ENCODE results near the gene GRAMD1C.

The GRAMD1C gene

DNA sequence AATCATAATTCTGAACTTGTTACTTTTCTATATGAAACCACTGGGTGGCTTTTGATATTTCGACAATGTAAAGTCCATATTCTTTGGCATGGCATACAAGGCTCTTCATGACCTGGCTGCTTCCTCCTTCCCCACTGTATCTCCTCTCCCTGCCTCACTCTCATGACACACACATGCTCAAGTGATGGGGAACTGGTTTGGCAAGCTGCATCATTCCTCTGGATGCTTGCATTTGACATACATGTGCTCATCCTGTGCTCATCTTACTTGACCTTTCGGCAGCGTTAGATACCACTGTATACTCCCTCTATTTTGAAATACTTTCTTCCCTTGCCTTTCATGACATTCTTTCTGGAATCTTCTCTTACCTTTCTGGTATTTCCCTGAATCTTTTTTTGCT, 57.4 kb downstream of the GRAMD1C start:
- H3K27ac ChIP-seq (ENCODE audit: insufficient read depth, low read depth, low read length, poor library complexity, severe bottlenecking): no peak overlapping the region
- WGBS, 2 experiments: 94 to 96% methylated on average over 3 of the region's 3 CpGs

GRCh38 chr3:113896930-113897329, 58.3 kb downstream of the GRAMD1C start:
- Histone ChIP-seq H3K9me3 (ENCODE audit: control insufficient read depth, low read length) (no peaks in the 10 kb centered on the region), H3K27me3 (ENCODE audit: control insufficient read depth, insufficient read depth, low read length, poor library complexity, severe bottlenecking) (no peaks in the 10 kb centered on the region), H3K4me3 (ENCODE audit: insufficient read depth, low read depth, low read length) (no peak overlapping the region), H3K27ac (ENCODE audit: insufficient read depth, low read depth, low read length, poor library complexity, severe bottlenecking) (no peak overlapping the region), H3K4me1 (ENCODE audit: control insufficient read depth, insufficient read depth, low read length) (no peaks in the 10 kb centered on the region), H3K36me3 (ENCODE audit: control insufficient read depth, insufficient read depth, low read length) (no peaks in the 10 kb centered on the region)
- 96 to 100% methylated on average over 1 to 3 of the region's 3 CpGs for WGBS, 2 experiments

More for the DNA sequence above, 57.4 kb downstream of the GRAMD1C start:
- no peaks in the 10 kb centered on the region for H3K27me3 ChIP-seq (ENCODE audit: control insufficient read depth, insufficient read depth, low read length, poor library complexity, severe bottlenecking)
- no peaks in the 10 kb centered on the region for H3K9me3 ChIP-seq (ENCODE audit: control insufficient read depth, low read length)
- H3K4me1 ChIP-seq (ENCODE audit: control insufficient read depth, insufficient read depth, low read length): no peaks in the 10 kb centered on the region
- no peak overlapping the region for H3K4me3 ChIP-seq (ENCODE audit: insufficient read depth, low read depth, low read length)
- no peaks in the 10 kb centered on the region for H3K36me3 ChIP-seq (ENCODE audit: control insufficient read depth, insufficient read depth, low read length)

GRCh38 chr3:113897373-113897777, 58.8 kb downstream of the GRAMD1C start:
- Histone ChIP-seq H3K36me3 (ENCODE audit: control insufficient read depth, insufficient read depth, low read length) (no peaks in the 10 kb centered on the region), H3K4me3 (ENCODE audit: insufficient read depth, low read depth, low read length) (no peak overlapping the region), H3K27ac (ENCODE audit: insufficient read depth, low read depth, low read length, poor library complexity, severe bottlenecking) (no peak overlapping the region), H3K27me3 (ENCODE audit: control insufficient read depth, insufficient read depth, low read length, poor library complexity, severe bottlenecking) (no peaks in the 10 kb centered on the region), H3K4me1 (ENCODE audit: control insufficient read depth, insufficient read depth, low read length) (no peaks in the 10 kb centered on the region), H3K9me3 (ENCODE audit: control insufficient read depth, low read length) (no peaks in the 10 kb centered on the region)
- 100% methylated on average over 1 of the region's 1 CpG; no CpG with 5 or more reads in 1 of the 2 experiments for WGBS, 2 experiments

DNA sequence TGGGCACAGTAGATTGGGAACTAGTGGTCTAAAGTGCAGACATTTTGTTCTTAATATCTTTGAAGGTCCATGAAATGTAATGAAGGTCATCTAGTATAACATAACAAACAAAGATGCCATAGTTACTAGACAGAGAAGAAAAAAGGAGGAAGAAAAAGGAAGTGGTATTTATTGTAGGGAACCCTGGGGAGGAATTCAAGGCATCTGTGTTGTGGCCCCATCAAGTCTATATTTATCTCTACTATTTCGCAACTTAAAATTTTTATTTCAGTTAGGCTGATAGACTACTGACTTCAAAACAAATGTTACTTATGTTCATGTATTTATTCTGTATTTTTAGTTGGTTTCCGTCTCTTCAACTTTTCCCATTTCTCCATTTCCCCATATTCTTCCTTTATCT, 60.3 kb downstream of the GRAMD1C start:
- Histone ChIP-seq H3K9me3 (ENCODE audit: control insufficient read depth, low read length) (no peaks in the 10 kb centered on the region), H3K27me3 (ENCODE audit: control insufficient read depth, insufficient read depth, low read length, poor library complexity, severe bottlenecking) (no peaks in the 10 kb centered on the region), H3K4me3 (ENCODE audit: insufficient read depth, low read depth, low read length) (no peak overlapping the region), H3K36me3 (ENCODE audit: control insufficient read depth, insufficient read depth, low read length) (no peaks in the 10 kb centered on the region), H3K4me1 (ENCODE audit: control insufficient read depth, insufficient read depth, low read length) (no peaks in the 10 kb centered on the region), H3K27ac (ENCODE audit: insufficient read depth, low read depth, low read length, poor library complexity, severe bottlenecking) (no peak overlapping the region)
- 100% methylated on average over 1 of the region's 2 CpGs; no CpG with 5 or more reads in 1 of the 2 experiments for WGBS, 2 experiments

- Histone ChIP-seq H3K36me3 (ENCODE audit: control insufficient read depth, insufficient read depth, low read length) (no peaks in the 10 kb centered on the region), H3K27me3 (ENCODE audit: control insufficient read depth, insufficient read depth, low read length, poor library complexity, severe bottlenecking) (no peaks in the 10 kb centered on the region), H3K4me3 (ENCODE audit: insufficient read depth, low read depth, low read length) (no peak overlapping the region), H3K27ac (ENCODE audit: insufficient read depth, low read depth, low read length, poor library complexity, severe bottlenecking) (no peak overlapping the region), H3K4me1 (ENCODE audit: control insufficient read depth, insufficient read depth, low read length) (no peaks in the 10 kb centered on the region), H3K9me3 (ENCODE audit: control insufficient read depth, low read length) (no peaks in the 10 kb centered on the region)
- WGBS, 2 experiments: 96% methylated on average over 4 of the region's 4 CpGs
Measured at GRCh38 chr3:113906568-113907140, 68.1 kb downstream of the GRAMD1C start.

DNA sequence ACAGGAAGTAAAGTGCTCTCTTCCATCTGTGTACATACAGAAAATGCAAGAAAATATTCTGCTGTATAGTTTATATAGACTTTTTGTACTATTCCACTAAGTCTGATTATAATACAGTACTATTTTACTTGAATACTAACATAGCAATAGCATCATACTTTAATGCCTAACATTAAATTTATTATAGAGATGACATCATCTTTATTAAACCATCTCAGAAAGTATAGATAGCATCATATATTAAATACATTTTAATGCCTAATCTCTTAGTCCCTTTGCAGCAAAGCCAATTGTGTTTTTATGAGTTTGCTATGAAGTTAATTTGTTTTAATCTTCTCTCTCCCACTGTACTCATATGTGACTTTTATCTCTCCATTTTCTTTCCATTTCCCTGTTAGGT, 69.5 kb downstream of the GRAMD1C start:
- H3K27me3 ChIP-seq (ENCODE audit: control insufficient read depth, insufficient read depth, low read length, poor library complexity, severe bottlenecking): no peaks in the 10 kb centered on the region
- H3K4me1 ChIP-seq (ENCODE audit: control insufficient read depth, insufficient read depth, low read length): no peaks in the 10 kb centered on the region
- H3K36me3 ChIP-seq (ENCODE audit: control insufficient read depth, insufficient read depth, low read length): no peaks in the 10 kb centered on the region
- H3K27ac ChIP-seq (ENCODE audit: insufficient read depth, low read depth, low read length, poor library complexity, severe bottlenecking): no peak overlapping the region
- no peaks in the 10 kb centered on the region for H3K9me3 ChIP-seq (ENCODE audit: control insufficient read depth, low read length)
- no peak overlapping the region for H3K4me3 ChIP-seq (ENCODE audit: insufficient read depth, low read depth, low read length)

DNA sequence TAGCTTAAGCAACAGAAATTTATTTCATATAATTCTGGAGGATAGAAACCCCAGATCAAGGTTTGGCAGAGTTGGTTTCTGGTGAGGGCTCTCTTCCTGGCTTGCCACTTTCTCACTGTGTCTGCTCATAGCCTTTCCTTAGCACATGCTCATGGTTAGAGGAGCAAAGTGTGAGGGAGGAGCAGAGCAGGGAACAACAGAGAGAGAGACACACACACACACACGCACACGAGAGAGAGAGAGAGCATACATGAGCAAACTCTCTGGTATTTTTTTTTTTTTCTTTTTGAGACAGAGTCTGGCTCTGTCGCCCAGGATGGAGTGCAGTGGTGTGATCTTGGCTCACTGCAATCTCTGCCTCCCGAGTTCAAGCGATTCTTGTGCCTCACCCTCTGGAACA, 72.4 kb downstream of the GRAMD1C start:
- 86 to 89% methylated on average over 5 of the region's 5 CpGs for WGBS, 2 experiments

GRCh38 chr3:113912552-113913236, 74.1 kb downstream of the GRAMD1C start:
- no peaks in the 10 kb centered on the region for H3K27me3 ChIP-seq (ENCODE audit: control insufficient read depth, insufficient read depth, low read length, poor library complexity, severe bottlenecking)
- H3K36me3 ChIP-seq (ENCODE audit: control insufficient read depth, insufficient read depth, low read length): no peaks in the 10 kb centered on the region
- H3K27ac ChIP-seq (ENCODE audit: insufficient read depth, low read depth, low read length, poor library complexity, severe bottlenecking): no peak overlapping the region
- WGBS, 2 experiments: 54 to 67% methylated on average over 2 to 3 of the region's 3 CpGs
- no peaks in the 10 kb centered on the region for H3K9me3 ChIP-seq (ENCODE audit: control insufficient read depth, low read length)
- no peak overlapping the region for H3K4me3 ChIP-seq (ENCODE audit: insufficient read depth, low read depth, low read length)
- H3K4me1 ChIP-seq (ENCODE audit: control insufficient read depth, insufficient read depth, low read length): no peaks in the 10 kb centered on the region

More for the DNA sequence above, 72.4 kb downstream of the GRAMD1C start:
- no peaks in the 10 kb centered on the region for H3K4me1 ChIP-seq (ENCODE audit: control insufficient read depth, insufficient read depth, low read length)
- no peaks in the 10 kb centered on the region for H3K27me3 ChIP-seq (ENCODE audit: control insufficient read depth, insufficient read depth, low read length, poor library complexity, severe bottlenecking)
- H3K9me3 ChIP-seq (ENCODE audit: control insufficient read depth, low read length): no peaks in the 10 kb centered on the region
- no peak overlapping the region for H3K4me3 ChIP-seq (ENCODE audit: insufficient read depth, low read depth, low read length)
- H3K27ac ChIP-seq (ENCODE audit: insufficient read depth, low read depth, low read length, poor library complexity, severe bottlenecking): no peak overlapping the region
- H3K36me3 ChIP-seq (ENCODE audit: control insufficient read depth, insufficient read depth, low read length): no peaks in the 10 kb centered on the region

DNA sequence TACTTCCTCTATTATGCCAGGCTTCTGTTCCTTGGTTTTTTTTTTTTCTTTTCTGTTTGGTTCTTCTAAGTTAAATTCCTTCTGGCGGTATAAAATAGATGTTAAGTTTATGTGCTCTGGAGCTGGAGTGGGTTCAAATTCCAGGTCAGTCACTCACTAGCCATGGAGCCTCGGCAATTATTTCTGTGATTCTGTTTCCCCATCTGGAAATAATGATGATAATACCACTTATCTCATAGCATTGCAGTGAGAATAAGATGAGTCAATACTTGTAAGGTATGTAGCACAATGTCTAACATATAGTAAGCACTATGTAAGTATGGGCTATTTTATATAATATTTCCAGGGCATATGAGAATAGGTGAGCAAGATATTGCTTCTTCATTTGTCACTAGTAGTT, 76.1 kb downstream of the GRAMD1C start:
- H3K4me3 ChIP-seq (ENCODE audit: insufficient read depth, low read depth, low read length): no peak overlapping the region

DNA sequence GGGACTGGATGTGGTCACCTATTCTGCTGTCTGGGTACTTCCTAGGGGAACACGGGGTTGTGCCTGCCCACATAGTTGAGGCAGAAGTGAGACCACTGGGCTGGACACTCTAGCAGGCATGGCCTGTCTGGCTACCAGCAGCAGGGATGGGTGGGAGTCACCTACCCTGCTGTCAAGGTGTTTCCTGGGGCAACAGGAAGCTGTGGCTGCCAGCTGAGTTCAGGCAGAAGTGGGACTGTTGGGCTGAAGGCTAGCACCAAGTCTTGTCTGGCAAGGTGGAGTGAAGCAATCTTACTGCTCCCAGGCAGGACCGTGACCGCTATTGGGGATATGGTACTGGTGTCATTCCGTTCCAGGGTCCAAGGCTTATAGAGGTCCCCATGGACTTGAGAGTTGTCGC, 89.0 kb downstream of the GRAMD1C start:
- no peak overlapping the region for H3K4me3 ChIP-seq (ENCODE audit: insufficient read depth, low read depth, low read length)
- H3K36me3 ChIP-seq (ENCODE audit: control insufficient read depth, insufficient read depth, low read length): no peaks in the 10 kb centered on the region
- no peak overlapping the region for H3K27ac ChIP-seq (ENCODE audit: insufficient read depth, low read depth, low read length, poor library complexity, severe bottlenecking)
- no peaks in the 10 kb centered on the region for H3K4me1 ChIP-seq (ENCODE audit: control insufficient read depth, insufficient read depth, low read length)
- 94 to 97% methylated on average over 5 of the region's 5 CpGs for WGBS, 2 experiments
- no peaks in the 10 kb centered on the region for H3K9me3 ChIP-seq (ENCODE audit: control insufficient read depth, low read length)
- no peaks in the 10 kb centered on the region for H3K27me3 ChIP-seq (ENCODE audit: control insufficient read depth, insufficient read depth, low read length, poor library complexity, severe bottlenecking)

More for the DNA sequence above, 76.1 kb downstream of the GRAMD1C start:
- no peaks in the 10 kb centered on the region for H3K4me1 ChIP-seq (ENCODE audit: control insufficient read depth, insufficient read depth, low read length)
- H3K36me3 ChIP-seq (ENCODE audit: control insufficient read depth, insufficient read depth, low read length): no peaks in the 10 kb centered on the region
- H3K27ac ChIP-seq (ENCODE audit: insufficient read depth, low read depth, low read length, poor library complexity, severe bottlenecking): no peak overlapping the region
- no peaks in the 10 kb centered on the region for H3K27me3 ChIP-seq (ENCODE audit: control insufficient read depth, insufficient read depth, low read length, poor library complexity, severe bottlenecking)
- WGBS, 2 experiments: 83 to 94% methylated on average over 1 to 2 of the region's 2 CpGs
- no peaks in the 10 kb centered on the region for H3K9me3 ChIP-seq (ENCODE audit: control insufficient read depth, low read length)

Measured in ectodermal cell (in vitro differentiated cells).